Uterus (tissue), 2 donors: ENCODE results near the gene CD226.
"Not testable (repeated sequence)": the region's sequence is repeated elsewhere in the genome, so short reads cannot be mapped to it uniquely, and the experiment has no call there.

Experiments used
- POLR2A ChIP-seq, 2 donors: fragments of 450-650 bp; IDR thresholded peaks; one replicate each; pipeline ENCODE4 v1.6.1; 2016; ENCODE audit warnings: antibody characterized with exemption in 2 of 2, mild to moderate bottlenecking in 1 of 2, moderate library complexity in 1 of 2
- TF ChIP-seq, protein P1 (sequence below), 4 experiments: fragments of 200-600 bp in 2 of 4; fragments of 450-650 bp in 2 of 4; sonication (generic) in 2 of 4; IDR thresholded peaks; one replicate each; pipeline ENCODE4 v1.5.1; 2016 to 2019; ENCODE audit warnings: antibody characterized with exemption in 4 of 4, mild to moderate bottlenecking in 2 of 4, moderate library complexity in 1 of 4

- TF ChIP-seq, protein P1, sequence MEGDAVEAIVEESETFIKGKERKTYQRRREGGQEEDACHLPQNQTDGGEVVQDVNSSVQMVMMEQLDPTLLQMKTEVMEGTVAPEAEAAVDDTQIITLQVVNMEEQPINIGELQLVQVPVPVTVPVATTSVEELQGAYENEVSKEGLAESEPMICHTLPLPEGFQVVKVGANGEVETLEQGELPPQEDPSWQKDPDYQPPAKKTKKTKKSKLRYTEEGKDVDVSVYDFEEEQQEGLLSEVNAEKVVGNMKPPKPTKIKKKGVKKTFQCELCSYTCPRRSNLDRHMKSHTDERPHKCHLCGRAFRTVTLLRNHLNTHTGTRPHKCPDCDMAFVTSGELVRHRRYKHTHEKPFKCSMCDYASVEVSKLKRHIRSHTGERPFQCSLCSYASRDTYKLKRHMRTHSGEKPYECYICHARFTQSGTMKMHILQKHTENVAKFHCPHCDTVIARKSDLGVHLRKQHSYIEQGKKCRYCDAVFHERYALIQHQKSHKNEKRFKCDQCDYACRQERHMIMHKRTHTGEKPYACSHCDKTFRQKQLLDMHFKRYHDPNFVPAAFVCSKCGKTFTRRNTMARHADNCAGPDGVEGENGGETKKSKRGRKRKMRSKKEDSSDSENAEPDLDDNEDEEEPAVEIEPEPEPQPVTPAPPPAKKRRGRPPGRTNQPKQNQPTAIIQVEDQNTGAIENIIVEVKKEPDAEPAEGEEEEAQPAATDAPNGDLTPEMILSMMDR (IDR thresholded peaks at IDR 0.05), result not testable (repeated sequence)
- not testable (repeated sequence) for TF ChIP-seq POLR2A (IDR thresholded peaks at IDR 0.05)
These were observed 7.9 kb downstream of the CD226 start for GRCh38 chr18:69939812-69940211.
